GM18498 (cell line): Measurements from ENCODE around the gene AIFM3.
A peak's percentile ranks its signal among the peaks of the same experiment; 100 is the strongest.

Experiments
- ATAC-seq: cut with Tn5 transposase; IDR thresholded peaks from one replicate; pipeline ENCODE4 v1.9.1; 2021; ENCODE audit warnings: mild to moderate bottlenecking, moderate library complexity; ENCODE audit not compliant: unreplicated experiment

AIFM3 gene

DNA sequence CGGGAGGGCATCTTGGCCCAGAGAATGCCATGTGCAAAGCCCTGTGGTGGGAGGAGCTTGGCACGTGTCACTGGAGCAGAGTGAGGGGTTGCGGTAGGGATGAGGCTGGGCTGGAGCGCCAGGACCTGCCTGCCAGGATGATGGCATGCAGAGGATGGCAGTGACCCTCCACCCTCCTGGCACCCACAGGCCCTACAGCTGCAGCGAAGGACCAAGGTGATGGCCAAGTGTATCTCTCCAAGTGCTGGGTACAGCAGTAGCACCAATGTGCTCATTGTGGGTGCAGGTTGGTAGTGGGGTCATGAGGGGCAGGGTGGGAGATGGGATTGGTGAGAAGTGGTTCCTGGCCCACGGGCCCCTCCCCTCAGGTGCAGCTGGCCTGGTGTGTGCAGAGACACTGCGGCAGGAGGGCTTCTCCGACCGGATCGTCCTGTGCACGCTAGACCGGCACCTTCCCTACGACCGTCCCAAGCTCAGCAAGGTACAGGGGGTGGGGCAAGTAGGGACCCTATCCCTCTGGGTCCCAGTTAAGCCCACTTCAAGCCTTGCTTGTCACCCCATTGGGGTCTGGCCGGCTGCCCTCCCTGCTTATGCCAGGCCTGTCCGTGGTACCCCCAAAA lies 7.4 kb downstream of the AIFM3 start:
- ATAC-seq: no peak

- no peak for ATAC-seq
These were observed 8.7 kb downstream of the AIFM3 start for GRCh38 chr22:20975541-20976290.

DNA sequence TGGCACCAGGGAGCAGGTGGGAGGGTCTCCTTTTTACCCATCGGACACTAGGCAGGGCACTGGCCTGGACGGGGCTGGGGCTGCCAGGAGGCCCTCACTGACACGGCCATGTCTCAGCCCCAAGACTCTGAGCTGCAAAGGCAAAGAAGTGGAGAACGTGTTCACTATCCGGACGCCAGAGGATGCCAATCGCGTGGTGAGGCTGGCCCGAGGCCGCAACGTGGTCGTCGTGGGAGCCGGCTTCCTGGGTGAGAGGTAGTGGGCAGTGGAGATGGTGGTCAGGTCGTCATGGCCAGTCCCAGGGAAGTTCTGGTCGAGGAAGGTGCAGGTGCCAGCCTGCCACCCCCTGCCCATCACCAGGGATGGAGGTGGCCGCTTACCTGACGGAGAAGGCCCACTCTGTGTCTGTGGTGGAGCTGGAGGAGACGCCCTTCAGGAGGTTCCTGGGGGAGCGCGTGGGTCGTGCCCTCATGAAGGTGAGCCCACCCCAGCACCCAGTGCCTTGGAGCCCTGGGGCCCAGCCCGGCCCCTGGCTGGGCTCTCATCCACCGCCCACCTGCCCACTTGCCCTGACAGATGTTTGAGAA lies 9.3 kb downstream of the AIFM3 start:
- no peak for ATAC-seq

GRCh38 chr22:20977019-20977418 lies 10.0 kb downstream of the AIFM3 start:
- ATAC-seq: no peak

DNA sequence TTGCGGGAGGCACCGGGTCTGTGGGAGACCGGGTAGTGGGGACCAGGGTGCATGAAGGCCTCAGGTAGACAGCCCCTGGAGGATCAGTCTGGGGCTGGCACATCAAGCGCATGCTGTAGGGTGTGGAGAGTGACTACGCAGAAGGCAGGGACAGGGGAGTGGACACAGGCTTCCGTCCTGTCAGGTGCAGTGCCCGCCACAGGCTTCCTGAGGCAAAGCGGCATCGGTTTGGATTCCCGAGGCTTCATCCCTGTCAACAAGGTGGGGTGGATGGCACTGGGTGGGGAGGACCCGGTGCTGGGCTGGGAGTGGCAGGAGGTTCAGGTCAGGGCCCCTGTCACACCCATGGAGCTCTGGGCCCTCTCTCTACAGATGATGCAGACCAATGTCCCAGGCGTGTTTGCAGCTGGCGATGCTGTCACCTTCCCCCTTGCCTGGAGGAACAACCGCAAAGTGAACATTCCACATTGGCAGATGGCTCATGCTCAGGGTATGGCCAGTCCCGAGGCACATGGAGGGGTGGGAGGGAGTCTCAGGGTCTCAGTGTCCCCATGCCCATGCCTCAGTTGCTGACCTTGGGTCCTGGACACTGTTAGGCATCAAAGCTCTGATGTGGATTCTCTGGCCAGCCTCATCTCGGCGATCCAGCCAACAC lies 10.6 kb downstream of the AIFM3 start:
- no peak for ATAC-seq

- no peak for ATAC-seq
These were observed 11.4 kb downstream of the AIFM3 start for GRCh38 chr22:20978419-20978818.

DNA sequence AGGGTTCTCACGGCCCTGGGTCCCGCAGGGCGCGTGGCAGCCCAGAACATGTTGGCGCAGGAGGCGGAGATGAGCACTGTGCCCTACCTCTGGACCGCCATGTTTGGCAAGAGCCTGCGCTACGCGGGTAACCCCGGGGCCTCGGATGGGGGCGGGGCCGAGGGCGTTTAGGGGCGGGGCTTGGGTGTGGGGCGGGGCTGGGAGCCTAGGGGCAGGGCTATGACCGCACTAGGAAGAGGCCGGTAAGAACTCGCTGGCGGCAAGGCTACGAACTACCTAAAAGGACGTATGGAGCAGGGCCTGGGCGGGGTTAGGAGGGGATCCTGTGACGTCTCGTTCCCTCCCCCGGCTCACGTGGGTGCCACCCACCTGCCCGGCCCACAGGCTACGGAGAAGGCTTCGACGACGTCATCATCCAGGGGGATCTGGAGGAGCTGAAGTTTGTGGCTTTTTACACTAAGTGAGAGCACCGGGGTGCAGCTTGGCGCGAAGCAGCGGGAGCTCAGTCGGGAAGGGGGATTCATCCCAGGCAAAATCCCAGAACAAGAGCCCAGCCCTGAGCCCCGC lies 12.3 kb downstream of the AIFM3 start:
- ATAC-seq: no peak

DNA sequence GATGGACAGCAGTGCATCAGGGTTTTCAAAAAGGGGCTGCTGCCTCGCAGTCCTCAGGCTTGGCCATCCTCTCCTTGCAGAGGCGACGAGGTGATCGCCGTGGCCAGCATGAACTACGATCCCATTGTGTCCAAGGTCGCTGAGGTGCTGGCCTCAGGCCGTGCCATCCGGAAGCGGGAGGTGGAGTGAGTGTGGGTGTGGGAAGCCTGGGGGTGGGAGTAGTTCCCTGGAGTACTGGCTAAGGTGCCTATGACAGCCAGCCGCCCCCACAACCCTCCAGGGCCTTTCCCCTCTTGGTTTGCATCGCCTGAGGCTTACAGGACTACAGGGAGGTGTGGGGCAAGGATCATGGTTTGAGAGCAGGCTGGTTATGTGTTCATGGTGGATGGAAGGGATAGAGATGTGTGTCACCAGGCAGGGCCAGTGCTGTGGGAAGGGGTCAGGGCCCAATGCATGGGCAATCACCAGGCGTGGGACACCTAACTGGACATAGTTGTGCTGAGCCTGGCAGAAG lies 12.9 kb downstream of the AIFM3 start:
- no peak for ATAC-seq

DNA sequence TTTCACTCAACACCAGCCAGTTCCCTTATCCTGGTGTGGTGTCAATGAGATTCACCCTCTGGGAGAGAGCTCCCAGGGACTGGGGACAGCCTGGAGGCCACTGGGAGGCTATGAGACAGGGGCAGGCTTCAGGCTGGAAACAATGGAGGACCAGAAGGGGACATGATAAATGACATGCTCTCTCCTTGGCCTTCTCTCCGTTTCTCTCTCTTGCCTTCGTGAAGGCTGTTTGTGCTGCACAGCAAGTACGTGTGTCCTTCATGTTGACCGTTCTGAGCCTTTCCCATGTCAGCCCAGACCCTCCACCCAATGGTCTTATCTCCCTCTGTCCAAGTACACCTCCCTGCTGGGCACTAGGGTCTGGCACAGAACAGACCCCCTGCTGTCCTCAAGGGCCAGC lies 13.5 kb downstream of the AIFM3 start:
- no peak for ATAC-seq

GRCh38 chr22:20980938-20981722 lies 14.1 kb downstream of the AIFM3 start:
- no peak for ATAC-seq

DNA sequence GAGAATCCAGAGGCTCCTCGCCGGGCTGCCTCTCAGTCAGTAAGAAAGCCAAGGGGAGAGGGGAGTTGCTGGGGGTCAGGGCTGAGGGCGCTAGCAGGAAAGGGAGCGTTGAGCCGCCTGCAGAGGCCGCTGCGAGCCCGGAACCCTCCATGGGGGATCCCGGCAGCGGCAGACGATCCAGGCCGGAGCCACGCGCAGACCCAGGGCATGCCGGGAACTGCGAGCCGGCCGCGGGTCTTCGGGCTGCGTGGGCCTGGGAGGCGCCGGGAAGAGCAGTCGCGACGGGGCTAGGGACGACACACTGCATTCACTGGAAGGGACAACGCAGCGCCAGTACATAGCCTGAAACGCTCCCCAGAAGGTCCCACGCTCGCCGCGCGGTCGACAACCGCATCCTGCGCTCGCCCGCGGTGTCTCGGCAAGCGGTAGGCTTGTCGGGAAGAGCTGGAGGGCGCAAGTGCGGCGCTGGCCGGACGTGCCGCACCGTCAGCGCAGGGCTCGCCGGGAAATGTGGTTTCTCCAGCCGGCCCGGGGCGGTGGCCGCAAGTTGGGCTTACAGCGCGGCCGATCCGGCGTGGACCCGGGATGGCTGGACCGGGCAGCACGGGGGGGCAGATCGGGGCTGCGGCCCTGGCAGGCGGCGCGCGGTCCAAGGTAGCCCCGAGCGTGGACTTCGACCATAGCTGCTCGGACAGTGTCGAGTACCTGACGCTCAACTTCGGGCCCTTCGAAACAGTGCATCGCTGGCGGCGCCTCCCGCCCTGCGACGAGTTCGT lies 14.9 kb downstream of the AIFM3 start, which contains the start of gene LZTR1:
Gene LZTR1 (plus strand): TSS at position 511 of the 776 bp plus-strand sequence. CDS start 75 bp downstream, at position 586.
- peak; percentile 80 for ATAC-seq

DNA sequence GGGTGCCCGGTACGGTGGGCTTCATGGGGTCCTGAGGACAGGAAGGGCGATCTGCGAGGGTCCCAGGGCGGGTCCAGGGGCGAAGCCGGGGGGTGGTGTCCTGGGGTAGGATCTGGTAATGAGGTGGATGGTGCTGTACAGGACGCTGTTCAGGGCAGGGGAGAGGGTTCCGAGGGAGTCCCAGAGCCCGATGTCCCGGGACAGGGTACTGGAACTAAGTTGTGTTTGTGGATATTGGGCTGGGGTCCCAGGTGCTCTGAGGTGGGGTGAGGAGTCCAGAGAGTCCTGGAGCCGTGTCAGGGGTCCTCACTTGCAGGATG lies 15.5 kb downstream of the AIFM3 start:
- peak; percentile 12 for ATAC-seq

GRCh38 chr22:20983081-20983771 lies 16.2 kb downstream of the AIFM3 start:
- ATAC-seq: no peak

DNA sequence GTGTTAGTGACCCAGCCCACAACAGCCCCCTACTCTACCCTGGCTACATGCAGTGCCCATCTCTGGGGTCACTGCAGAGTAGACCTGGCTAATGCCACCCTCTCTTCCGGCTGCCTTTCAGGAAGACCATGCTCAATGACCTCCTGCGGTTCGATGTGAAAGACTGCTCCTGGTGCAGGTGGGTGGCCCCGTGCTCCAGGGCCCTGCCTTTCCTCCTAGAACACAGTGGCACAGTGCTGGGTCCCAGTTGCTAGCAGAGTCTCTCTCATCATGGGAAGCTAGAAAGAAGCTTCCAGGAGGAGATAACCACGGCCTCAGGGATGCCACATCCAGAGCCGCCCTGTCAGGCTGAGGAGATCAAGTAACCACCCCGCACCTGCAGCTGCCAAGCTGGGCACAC lies 18.7 kb downstream of the AIFM3 start:
- ATAC-seq: no peak

- no peak for ATAC-seq
These were observed 19.3 kb downstream of the AIFM3 start for GRCh38 chr22:20986365-20986764.

- no peak for ATAC-seq
These were observed 20.3 kb downstream of the AIFM3 start for GRCh38 chr22:20987375-20987774.

DNA sequence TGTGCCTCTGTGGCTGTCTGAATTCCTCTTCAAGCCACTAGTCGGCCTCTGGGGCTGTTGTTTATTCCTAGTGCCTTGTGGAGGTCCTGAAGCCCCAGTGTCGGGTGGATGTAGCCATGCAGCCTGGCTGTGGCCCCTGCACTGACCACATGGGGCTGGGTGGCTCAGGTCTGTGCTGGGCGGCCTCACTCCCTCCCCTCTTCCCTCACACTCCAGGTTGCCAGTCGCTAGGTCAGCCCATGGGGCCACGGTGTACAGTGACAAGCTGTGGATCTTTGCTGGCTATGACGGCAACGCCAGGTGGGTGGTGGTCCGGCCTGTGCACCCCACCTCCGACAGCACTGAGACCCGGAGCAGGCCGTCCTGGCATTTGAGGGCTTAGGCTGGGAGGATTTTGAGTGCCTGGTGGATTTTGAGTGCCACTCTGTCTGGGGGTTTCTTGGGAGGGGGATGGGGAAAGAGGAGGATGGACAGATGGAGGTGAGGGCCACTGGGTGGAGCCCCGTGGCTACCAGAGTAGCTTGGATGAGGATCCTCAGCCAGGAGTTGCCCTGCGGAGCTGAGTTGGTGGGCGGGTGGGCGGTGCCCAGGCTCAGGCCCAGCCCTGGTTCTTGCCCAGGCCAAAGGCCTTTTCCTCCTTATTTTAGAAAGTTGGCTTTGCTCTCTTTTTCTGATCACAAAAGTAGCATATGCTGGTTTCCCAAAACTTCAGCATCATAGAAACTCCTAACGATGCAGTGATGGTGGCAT lies 21.7 kb downstream of the AIFM3 start:
- no peak for ATAC-seq

DNA sequence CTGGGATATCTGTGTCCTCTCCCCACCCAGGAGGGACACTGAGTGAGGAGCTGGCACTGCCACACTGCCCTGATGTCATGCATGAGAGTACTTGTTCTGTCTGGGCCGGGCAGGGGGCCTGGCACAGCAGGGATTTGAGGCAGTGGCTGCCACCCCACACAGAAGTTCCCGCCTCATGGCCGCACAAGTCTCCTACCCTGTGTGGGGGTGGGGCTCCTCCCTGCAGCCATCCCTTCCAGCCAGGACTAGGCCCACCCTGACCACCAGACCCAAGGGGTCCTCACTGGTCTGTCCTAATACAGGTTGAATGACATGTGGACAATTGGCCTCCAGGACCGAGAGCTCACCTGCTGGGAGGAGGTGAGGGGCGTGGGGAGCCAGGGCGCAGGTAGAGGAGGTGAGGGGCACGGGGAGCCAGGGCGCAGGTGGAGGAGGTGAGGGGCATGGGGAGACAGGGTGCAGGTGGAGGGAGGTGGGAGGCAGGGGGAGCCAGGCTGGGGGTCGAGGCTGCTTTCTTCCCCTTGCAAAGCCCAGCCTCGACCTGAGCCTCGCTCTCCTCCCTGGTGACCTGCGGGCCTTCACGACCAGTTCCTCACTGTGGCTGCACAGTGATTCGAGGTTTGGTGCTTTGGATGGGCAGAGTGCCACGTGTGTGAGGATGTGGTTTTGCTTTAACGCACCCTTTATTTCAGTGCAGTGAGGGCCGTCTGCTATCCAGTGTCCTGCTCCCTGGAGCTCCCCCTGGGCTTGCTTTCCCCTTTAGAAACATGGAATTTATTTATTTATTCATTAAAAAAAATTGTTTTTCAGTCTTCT lies 22.5 kb downstream of the AIFM3 start:
- no peak for ATAC-seq
